Loucy (cell line): Measurements from ENCODE around the gene IRGC.

Experiments
- H2AFZ ChIP-seq: fragments of 200-600 bp; sonication (generic); 2 replicates; pipeline ENCODE4 v1.6.0; 2016; ENCODE audit warnings: antibody characterized with exemption, mild to moderate bottlenecking, low read length, moderate library complexity
- H3F3A ChIP-seq: fragments of 200-600 bp; 2 replicates; pipeline ENCODE4 v1.6.0; 2016; ENCODE audit warnings: antibody characterized with exemption, low read depth, mild to moderate bottlenecking
- H3K27me3 ChIP-seq: fragments of 200-600 bp; sonication (generic); 2 replicates; pipeline ENCODE4 v1.6.1; 2014; ENCODE audit warnings: low read length, mild to moderate bottlenecking; ENCODE audit not compliant: insufficient read depth, poor library complexity, severe bottlenecking
- H3K36me3 ChIP-seq: fragments of 200-600 bp; sonication (generic); 2 replicates; pipeline ENCODE4 v1.6.1; 2016; ENCODE audit warnings: low read length; ENCODE audit not compliant: insufficient read depth
- H3K4me1 ChIP-seq: fragments of 200-600 bp; sonication (generic); 2 replicates; pipeline ENCODE4 v1.5.1; 2014; ENCODE audit warnings: low read length, mild to moderate bottlenecking; ENCODE audit not compliant: insufficient read depth, poor library complexity, severe bottlenecking
- H3K4me2 ChIP-seq: fragments of 200-600 bp; sonication (generic); 2 replicates; pipeline ENCODE4 v1.6.0; 2014; ENCODE audit warnings: antibody characterized with exemption, low read length, low read depth, mild to moderate bottlenecking; ENCODE audit not compliant: poor library complexity, severe bottlenecking
- H3K4me3 ChIP-seq: fragments of 200-600 bp; sonication (generic); 2 replicates; pipeline ENCODE4 v1.5.1; 2014; ENCODE audit warnings: low read length, mild to moderate bottlenecking, mixed read lengths; ENCODE audit not compliant: poor library complexity, severe bottlenecking
- H3K79me2 ChIP-seq: fragments of 200-600 bp; sonication (generic); 2 replicates; pipeline ENCODE4 v1.6.1; 2014; ENCODE audit warnings: low read length; ENCODE audit not compliant: insufficient read depth
- H3K9ac ChIP-seq: fragments of 200-600 bp; sonication (generic); 2 replicates; pipeline ENCODE4 v1.6.0; 2014; ENCODE audit warnings: mild to moderate bottlenecking, low read depth, low read length, moderate library complexity; ENCODE audit not compliant: poor library complexity, severe bottlenecking
- H3K9me2 ChIP-seq: fragments of 200-600 bp; sonication (generic); replicated peaks from 2 replicates; pipeline ENCODE4 v1.6.1; 2016; ENCODE audit warnings: low read depth, low read length, mixed read lengths
- H3K9me3 ChIP-seq: fragments of 200-600 bp; sonication (generic); 2 replicates; pipeline ENCODE4 v1.6.1; 2014; ENCODE audit warnings: mild to moderate bottlenecking, antibody characterized with exemption, low read length, low read depth; ENCODE audit not compliant: insufficient read depth
- H4K20me1 ChIP-seq: fragments of 200-600 bp; sonication (generic); 2 replicates; pipeline ENCODE4 v1.6.0; 2014; ENCODE audit warnings: antibody characterized with exemption, low read length, mild to moderate bottlenecking; ENCODE audit not compliant: insufficient read depth, poor library complexity, severe bottlenecking
- CTCF ChIP-seq: fragments of 200-600 bp; sonication (generic); conservative IDR thresholded peaks from 2 replicates; pipeline ENCODE4 v1.5.1; 2014; ENCODE audit warnings: mild to moderate bottlenecking, antibody characterized with exemption, low read length
- EZH2phosphoT487 ChIP-seq: fragments of 200-600 bp; IDR thresholded peaks from 2 replicates; pipeline ENCODE4 v1.6.1; 2018; ENCODE audit warnings: antibody characterized with exemption, mild to moderate bottlenecking, moderate library complexity, borderline replicate concordance

Gene IRGC

GRCh38 chr19:43727593-43727853, 11.6 kb downstream of the IRGC start:
- Histone ChIP-seq H3K4me2 (no peak overlapping the region), H2AFZ (no peak overlapping the region), H3K36me3 (peaks cover 36% of the 10 kb centered on the region; the same call in 1 of the 2 replicates)

GRCh38 chr19:43729919-43730318, 14.0 kb downstream of the IRGC start:
- Histone ChIP-seq H3K4me1 (no peaks in the 10 kb centered on the region), H2AFZ (no peak overlapping the region), H3K9ac (no peak overlapping the region), H3F3A (no peaks in the 10 kb centered on the region), H3K9me2 (no peaks in the 10 kb centered on the region), H3K9me3 (no peaks in the 10 kb centered on the region), H3K79me2 (no peaks in the 10 kb centered on the region), H3K4me2 (no peak overlapping the region), H4K20me1 (no peaks in the 10 kb centered on the region), H3K27me3 (no peaks in the 10 kb centered on the region), H3K36me3 (peaks cover 59% of the 10 kb centered on the region; the same call in 1 of the 2 replicates), H3K4me3 (no peak overlapping the region)
- TF ChIP-seq CTCF (no peak), EZH2phosphoT487 (no peak)

More at GRCh38 chr19:43727593-43727853, 11.6 kb downstream of the IRGC start:
- Histone ChIP-seq H3K27me3 (no peaks in the 10 kb centered on the region), H3K9me3 (no peaks in the 10 kb centered on the region), H3K9me2 (no peaks in the 10 kb centered on the region), H3K9ac (no peak overlapping the region), H3K4me1 (no peaks in the 10 kb centered on the region), H3K79me2 (no peaks in the 10 kb centered on the region), H3F3A (no peaks in the 10 kb centered on the region), H3K4me3 (no peak overlapping the region), H4K20me1 (no peaks in the 10 kb centered on the region)
- TF ChIP-seq CTCF (no peak), EZH2phosphoT487 (no peak)

GRCh38 chr19:43731346-43731745, 15.5 kb downstream of the IRGC start:
- Histone ChIP-seq H3K36me3 (peaks cover 68% of the 10 kb centered on the region; the same call in 1 of the 2 replicates), H3K4me2 (no peak overlapping the region), H3K79me2 (no peaks in the 10 kb centered on the region), H3K9me3 (no peaks in the 10 kb centered on the region), H3K9me2 (no peaks in the 10 kb centered on the region), H3K9ac (no peak overlapping the region), H3K4me3 (no peak overlapping the region), H3F3A (no peaks in the 10 kb centered on the region), H2AFZ (no peak overlapping the region), H4K20me1 (no peaks in the 10 kb centered on the region), H3K27me3 (no peaks in the 10 kb centered on the region), H3K4me1 (no peaks in the 10 kb centered on the region)
- TF ChIP-seq CTCF (no peak), EZH2phosphoT487 (no peak)
